H9 (cell line): ENCODE data around the gene PTPRN2. TPM values are rescaled to one million over a fixed set of nuclear protein-coding genes. Genes with fewer than 3 reads are reported as not detected.

Experiments
- DNase-seq: peaks from one replicate; pipeline ENCODE4 v3.0.0-alpha.2; 2017
- H2AFZ ChIP-seq: one replicate; pipeline ENCODE4 v1.6.1; 2013; ENCODE audit warnings: mild to moderate bottlenecking, low read length, control low read depth, moderate library complexity
- H2AK5ac ChIP-seq: 2 replicates; pipeline ENCODE4 v1.6.1; 2013; ENCODE audit warnings: low read length, control low read depth, mixed read lengths; ENCODE audit not compliant: insufficient read length
- H2BK120ac ChIP-seq: one replicate; pipeline ENCODE4 v1.6.1; 2013; ENCODE audit warnings: low read depth, mild to moderate bottlenecking, low read length, control low read depth, inconsistent platforms; ENCODE audit not compliant: poor library complexity, severe bottlenecking
- H2BK12ac ChIP-seq: 2 replicates; pipeline ENCODE4 v1.6.1; 2013; ENCODE audit warnings: low read length, control low read depth, mixed read lengths, low read depth; ENCODE audit not compliant: insufficient read length
- H2BK15ac ChIP-seq: 2 replicates; pipeline ENCODE4 v1.6.1; 2013; ENCODE audit warnings: low read depth, low read length, control low read depth
- H2BK20ac ChIP-seq: one replicate; pipeline ENCODE4 v1.6.1; 2013; ENCODE audit warnings: low read depth, mild to moderate bottlenecking, low read length, control low read depth, inconsistent platforms; ENCODE audit not compliant: poor library complexity, severe bottlenecking
- H2BK5ac ChIP-seq: 2 replicates; pipeline ENCODE4 v1.6.1; 2013; ENCODE audit warnings: low read length, control low read depth, mixed read lengths; ENCODE audit not compliant: insufficient read length
- H3K14ac ChIP-seq: 2 replicates; pipeline ENCODE4 v1.6.1; 2013; ENCODE audit warnings: low read length, control low read depth; ENCODE audit not compliant: insufficient read depth
- H3K18ac ChIP-seq: 2 replicates; pipeline ENCODE4 v1.6.1; 2013; ENCODE audit warnings: low read depth, mild to moderate bottlenecking, mixed read lengths, low read length, control low read depth; ENCODE audit not compliant: insufficient read length
- H3K23ac ChIP-seq: 2 replicates; pipeline ENCODE4 v1.6.1; 2013; ENCODE audit warnings: low read length, control low read depth, mixed read lengths, low read depth; ENCODE audit not compliant: insufficient read length
- H3K23me2 ChIP-seq: 2 replicates; pipeline ENCODE4 v1.6.1; 2013; ENCODE audit warnings: low read depth, mild to moderate bottlenecking, mixed read lengths, low read length, control low read depth; ENCODE audit not compliant: insufficient read length, poor library complexity, severe bottlenecking
- H3K27ac ChIP-seq: 2 replicates; pipeline ENCODE4 v1.5.1; 2013; ENCODE audit warnings: low read length, control low read depth, mixed read lengths, low read depth; ENCODE audit not compliant: insufficient read length
- H3K27me3 ChIP-seq: 2 replicates; pipeline ENCODE4 v1.6.1; 2013; ENCODE audit warnings: low read length, control low read depth, inconsistent platforms; ENCODE audit not compliant: insufficient read depth
- H3K4ac ChIP-seq: 2 replicates; pipeline ENCODE4 v1.6.1; 2013; ENCODE audit warnings: low read depth, mild to moderate bottlenecking, control low read depth, inconsistent platforms, low read length, moderate library complexity
- H3K4me1 ChIP-seq: 2 replicates; pipeline ENCODE4 v1.6.1; 2013; ENCODE audit warnings: low read length, control low read depth, inconsistent platforms; ENCODE audit not compliant: insufficient read depth
- H3K4me2 ChIP-seq: 2 replicates; pipeline ENCODE4 v1.6.1; 2013; ENCODE audit warnings: low read length, control low read depth, mixed read lengths; ENCODE audit not compliant: insufficient read length, insufficient read depth
- H3K56ac ChIP-seq: 2 replicates; pipeline ENCODE4 v1.6.1; 2013; ENCODE audit warnings: low read depth, mild to moderate bottlenecking, mixed read lengths, low read length, control low read depth; ENCODE audit not compliant: insufficient read length
- H3K79me1 ChIP-seq: 2 replicates; pipeline ENCODE4 v1.6.1; 2013; ENCODE audit warnings: low read depth, mild to moderate bottlenecking, moderate library complexity, low read length, control low read depth, inconsistent platforms; ENCODE audit not compliant: insufficient read depth, poor library complexity, severe bottlenecking
- H3K79me2 ChIP-seq: 2 replicates; pipeline ENCODE4 v1.6.1; 2013; ENCODE audit warnings: low read length, control low read depth, inconsistent platforms; ENCODE audit not compliant: insufficient read depth
- H3K9ac ChIP-seq: 2 replicates; pipeline ENCODE4 v1.6.1; 2013; ENCODE audit warnings: low read length, control low read depth, mixed read lengths; ENCODE audit not compliant: insufficient read length; ENCODE audit errors: extremely low read depth
- H3K9me3 ChIP-seq: one replicate; pipeline ENCODE4 v1.6.1; 2013; ENCODE audit warnings: low read depth, low read length, inconsistent platforms; ENCODE audit not compliant: control insufficient read depth
- H3T11ph ChIP-seq: one replicate; pipeline ENCODE4 v1.6.1; 2013; ENCODE audit warnings: mild to moderate bottlenecking, low read length, control low read depth, inconsistent platforms
- H4K20me1 ChIP-seq: one replicate; pipeline ENCODE4 v1.6.1; 2013; ENCODE audit not compliant: control insufficient read depth, insufficient read length, insufficient read depth
- H4K5ac ChIP-seq: 2 replicates; pipeline ENCODE4 v1.6.1; 2013; ENCODE audit warnings: low read depth, mild to moderate bottlenecking, mixed read lengths, low read length, control low read depth; ENCODE audit not compliant: insufficient read length
- H4K8ac ChIP-seq: replicated peaks from 2 replicates; pipeline ENCODE4 v1.6.1; 2013; ENCODE audit warnings: low read length, control low read depth, mixed read lengths, low read depth; ENCODE audit not compliant: insufficient read length
- H4K91ac ChIP-seq: 2 replicates; pipeline ENCODE4 v1.6.1; 2013; ENCODE audit warnings: low read depth, mild to moderate bottlenecking, moderate library complexity, mixed read lengths, low read length, control low read depth; ENCODE audit not compliant: insufficient read length
- H3K27ac Mint-ChIP-seq, 3 experiments: 2 replicates in 2 of 3; 3 replicates in 1 of 3; pipeline ENCODE4 v1.8.0; 2020 to 2021; ENCODE audit warnings: mixed read lengths in 3 of 3, mild to moderate bottlenecking in 1 of 3, moderate library complexity in 1 of 3
- H3K27me3 Mint-ChIP-seq: 2 replicates; pipeline ENCODE4 v1.8.0; 2021; ENCODE audit warnings: low read depth, mild to moderate bottlenecking, moderate library complexity, mixed read lengths
- H3K36me3 Mint-ChIP-seq, 3 experiments: 2 replicates in 2 of 3; 3 replicates in 1 of 3; pipeline ENCODE4 v1.8.0; 2020 to 2021; ENCODE audit warnings: low read depth in 3 of 3, mixed read lengths in 3 of 3; ENCODE audit not compliant: insufficient read depth in 1 of 3
- H3K4me1 Mint-ChIP-seq, 2 experiments: 2 replicates each; pipeline ENCODE4 v1.8.0; 2020; ENCODE audit warnings: mixed read lengths in 2 of 2
- H3K4me3 Mint-ChIP-seq, 2 experiments: 2 replicates in 1 of 2; 3 replicates in 1 of 2; pipeline ENCODE4 v1.8.0; 2020 to 2021; ENCODE audit warnings: mild to moderate bottlenecking in 2 of 2, mixed read lengths in 2 of 2, moderate library complexity in 1 of 2
- H3K9me3 Mint-ChIP-seq, 2 experiments: 2 replicates in 1 of 2; 3 replicates in 1 of 2; pipeline ENCODE4 v1.8.0; 2020; ENCODE audit warnings: mild to moderate bottlenecking in 2 of 2, mixed read lengths in 2 of 2, moderate library complexity in 1 of 2
- CTCF ChIP-seq: fragments of 200-600 bp; sonication (generic); conservative IDR thresholded peaks from 3 replicates; pipeline ENCODE4 v1.8.0; 2021; ENCODE audit warnings: antibody characterized with exemption, mild to moderate bottlenecking
- WGBS: extraction: QIAGEN DNeasy Blood & Tissue Kit; methylation state at CpG from one replicate; pipeline ENCODE4 v1.1.7; 2013; ENCODE audit warnings: missing lambda C conversion rate, low lambda C conversion rate, mixed read lengths; ENCODE audit not compliant: insufficient read length; ENCODE audit errors: extremely low coverage; 5-methylcytosine and 5-hydroxymethylcytosine counted together
- total RNA-seq: library from RNA; stranded (reverse); gene quantifications from 2 replicates; pipeline ENCODE4 v1.2.1, GENCODE V29; 2021

The PTPRN2 gene
- total RNA-seq, 1 experiment from 2014 or later = 5.2 TPM

GRCh38 chr7:157853076-157853788 lies 734.4 kb downstream of the PTPRN2 start:
- Mint-ChIP-seq H3K4me1 (peaks cover 14 to 22% of the 10 kb centered on the region in 2 experiments), H3K36me3 (peaks cover 0 to 2% (median 0%) of the 10 kb centered on the region in 3 experiments; a peak in 1 of 7 replicates), H3K4me3 (no peak overlapping the region), H3K9me3 (no peaks in the 10 kb centered on the region; a peak in 1 of 5 replicates), H3K27ac (no peak overlapping the region), H3K27me3 (peaks cover 8% of the 10 kb centered on the region)
- no peak overlapping the region for H2BK20ac ChIP-seq
- no peak overlapping the region for H2AFZ ChIP-seq
- no peak for TF ChIP-seq CTCF
- H3K23ac ChIP-seq = no peak overlapping the region
- H3K14ac ChIP-seq = no peak overlapping the region
- H3K4me2 ChIP-seq = no peak overlapping the region
- no peak for DNase-seq
- H4K91ac ChIP-seq = no peak overlapping the region
- H3K9ac ChIP-seq = no peak overlapping the region
- H3K79me2 ChIP-seq = no peaks in the 10 kb centered on the region
- no peak overlapping the region for H3K18ac ChIP-seq
- no peaks in the 10 kb centered on the region for H3K9me3 ChIP-seq
- H3K56ac ChIP-seq = no peak overlapping the region
- no peaks in the 10 kb centered on the region; the same call in 1 of the 2 replicates for H3K4me1 ChIP-seq
- H4K20me1 ChIP-seq = no peaks in the 10 kb centered on the region
- H3K4ac ChIP-seq = no peak overlapping the region
- no peaks in the 10 kb centered on the region for H3K79me1 ChIP-seq
- no CpG with 5 or more reads among the region's 26 CpGs for WGBS
- H2BK12ac ChIP-seq = no peak overlapping the region
- no peaks in the 10 kb centered on the region for H3K27me3 ChIP-seq
- no peak overlapping the region for H3T11ph ChIP-seq
- no peak overlapping the region for H3K27ac ChIP-seq
- H4K8ac ChIP-seq = no peak overlapping the region
- H2AK5ac ChIP-seq = no peak overlapping the region
- H2BK5ac ChIP-seq = no peak overlapping the region
- H2BK120ac ChIP-seq = no peak overlapping the region
- no peak overlapping the region for H2BK15ac ChIP-seq
- no peaks in the 10 kb centered on the region for H3K23me2 ChIP-seq
- H4K5ac ChIP-seq = no peak overlapping the region
